ENCODE results near the gene SLC2A13. TPM values are rescaled to one million over a fixed set of nuclear protein-coding genes. Genes with fewer than 3 reads are reported as not detected.

The SLC2A13 gene
- total RNA-seq, 4 donors from 2014 or later, result 9.2 to 15.2 (median 13.9) TPM

GRCh38 chr12:40146800-40147797, 41.2 kb upstream of the SLC2A13 start:
- no peak overlapping the region for H3K4me3 ChIP-seq (ENCODE audit: low read depth, poor library complexity, severe bottlenecking)
- DNase-seq (ENCODE audit: low spot score in 2 of 2), result no peak
- WGBS, 2 donors, result 65 to 72% methylated on average over 10 of the region's 10 CpGs
- intact Hi-C loops (cut with DNase I; ENCODE audit: low total_unique reads), result no loop called here
- TF ChIP-seq CTCF (IDR thresholded peaks at IDR 0.05) (no peak), POLR2A (IDR thresholded peaks at IDR 0.05) (no peak)

GRCh38 chr12:40145896-40146295, 40.0 kb upstream of the SLC2A13 start:
- no peak for DNase-seq (ENCODE audit: low spot score in 2 of 2)
- 58 to 81% methylated on average over 1 of the region's 1 CpG for WGBS, 2 donors
- TF ChIP-seq CTCF (IDR thresholded peaks at IDR 0.05), result no peak
- no peak for TF ChIP-seq POLR2A (IDR thresholded peaks at IDR 0.05)
- intact Hi-C loops (cut with DNase I; ENCODE audit: low total_unique reads), result no loop called here
- H3K4me3 ChIP-seq (ENCODE audit: low read depth, poor library complexity, severe bottlenecking), result no peak overlapping the region

- DNase-seq (ENCODE audit: low spot score in 2 of 2), result no peak
- TF ChIP-seq CTCF (IDR thresholded peaks at IDR 0.05) (no peak), POLR2A (IDR thresholded peaks at IDR 0.05) (no peak)
- H3K4me3 ChIP-seq (ENCODE audit: low read depth, poor library complexity, severe bottlenecking), result no peak overlapping the region
- intact Hi-C loops (cut with DNase I; ENCODE audit: low total_unique reads), result no loop called here
- 54 to 65% methylated on average over 1 of the region's 1 CpG for WGBS, 2 donors
Observed at GRCh38 chr12:40144023-40144422, 38.1 kb upstream of the SLC2A13 start.

- no peak overlapping the region for H3K4me3 ChIP-seq (ENCODE audit: low read depth, poor library complexity, severe bottlenecking)
- DNase-seq (ENCODE audit: low spot score in 2 of 2), result no peak
- TF ChIP-seq CTCF (IDR thresholded peaks at IDR 0.05) (no peak), POLR2A (IDR thresholded peaks at IDR 0.05) (no peak)
- WGBS, 2 donors, result 32 to 40% methylated on average over 4 of the region's 4 CpGs
- intact Hi-C loops (cut with DNase I; ENCODE audit: low total_unique reads), result no loop called here
Observed at GRCh38 chr12:40142001-40142744, 36.3 kb upstream of the SLC2A13 start.

GRCh38 chr12:40138526-40138925, 32.6 kb upstream of the SLC2A13 start:
- no peak overlapping the region for H3K4me3 ChIP-seq (ENCODE audit: low read depth, poor library complexity, severe bottlenecking)
- 75 to 87% methylated on average over 2 of the region's 2 CpGs for WGBS, 2 donors
- no peak for DNase-seq (ENCODE audit: low spot score in 2 of 2)
- intact Hi-C loops (cut with DNase I; ENCODE audit: low total_unique reads), result no loop called here
- TF ChIP-seq POLR2A (IDR thresholded peaks at IDR 0.05), result no peak
- TF ChIP-seq CTCF (IDR thresholded peaks at IDR 0.05), result no peak

Data from lower leg skin (tissue), 4 donors.